GM06990 (cell line): ENCODE measurements around the gene SLC38A11.

Source experiments
- DNase-seq: peaks from one replicate; pipeline ENCODE4 v3.0.0-alpha.2; 2011; ENCODE audit not compliant: insufficient read length; ENCODE audit errors: extremely low read depth
- H3K27me3 ChIP-seq: replicated peaks from 2 replicates; pipeline ENCODE4 v1.6.0; 2011; ENCODE audit warnings: low read length; ENCODE audit not compliant: control insufficient read depth, insufficient read depth
- H3K36me3 ChIP-seq: 2 replicates; pipeline ENCODE4 v1.5.1; 2011; ENCODE audit warnings: low read length; ENCODE audit not compliant: control insufficient read depth, insufficient read depth
- H3K4me3 ChIP-seq: replicated peaks from 2 replicates; pipeline ENCODE4 v1.5.1; 2011; ENCODE audit warnings: low read depth, mild to moderate bottlenecking, control low read depth, low read length
- TF ChIP-seq, protein P1 (sequence below): IDR thresholded peaks from 2 replicates; pipeline ENCODE4 v1.5.1; 2011; ENCODE audit warnings: low read length, control low read depth, mild to moderate bottlenecking, inconsistent platforms; ENCODE audit not compliant: insufficient read depth, poor library complexity, severe bottlenecking

SLC38A11 gene

DNA sequence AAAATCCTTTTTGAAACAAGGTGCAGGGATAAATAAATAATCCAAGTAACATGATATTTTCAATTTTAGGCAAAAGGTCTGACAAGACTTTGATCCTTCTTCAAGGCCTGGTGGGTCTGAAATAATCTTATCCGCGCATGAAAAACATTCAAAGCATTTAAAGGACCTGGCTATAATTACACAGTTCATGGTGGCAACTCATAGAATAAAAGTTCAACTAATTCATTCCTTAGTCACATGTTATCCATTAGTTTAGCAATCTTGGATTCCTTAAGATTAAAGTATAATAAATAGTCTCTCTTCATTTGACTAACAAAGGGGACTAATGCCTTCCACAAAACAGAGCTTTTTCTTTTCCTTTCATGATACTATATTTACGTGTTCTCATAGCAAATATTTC, 21.0 kb upstream of the SLC38A11 start:
- Histone ChIP-seq H3K4me3 (no peak overlapping the region), H3K36me3 (no peaks in the 10 kb centered on the region), H3K27me3 (no peaks in the 10 kb centered on the region)
- TF ChIP-seq, protein P1, sequence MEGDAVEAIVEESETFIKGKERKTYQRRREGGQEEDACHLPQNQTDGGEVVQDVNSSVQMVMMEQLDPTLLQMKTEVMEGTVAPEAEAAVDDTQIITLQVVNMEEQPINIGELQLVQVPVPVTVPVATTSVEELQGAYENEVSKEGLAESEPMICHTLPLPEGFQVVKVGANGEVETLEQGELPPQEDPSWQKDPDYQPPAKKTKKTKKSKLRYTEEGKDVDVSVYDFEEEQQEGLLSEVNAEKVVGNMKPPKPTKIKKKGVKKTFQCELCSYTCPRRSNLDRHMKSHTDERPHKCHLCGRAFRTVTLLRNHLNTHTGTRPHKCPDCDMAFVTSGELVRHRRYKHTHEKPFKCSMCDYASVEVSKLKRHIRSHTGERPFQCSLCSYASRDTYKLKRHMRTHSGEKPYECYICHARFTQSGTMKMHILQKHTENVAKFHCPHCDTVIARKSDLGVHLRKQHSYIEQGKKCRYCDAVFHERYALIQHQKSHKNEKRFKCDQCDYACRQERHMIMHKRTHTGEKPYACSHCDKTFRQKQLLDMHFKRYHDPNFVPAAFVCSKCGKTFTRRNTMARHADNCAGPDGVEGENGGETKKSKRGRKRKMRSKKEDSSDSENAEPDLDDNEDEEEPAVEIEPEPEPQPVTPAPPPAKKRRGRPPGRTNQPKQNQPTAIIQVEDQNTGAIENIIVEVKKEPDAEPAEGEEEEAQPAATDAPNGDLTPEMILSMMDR, result no peak
- DNase-seq, result no peak

DNA sequence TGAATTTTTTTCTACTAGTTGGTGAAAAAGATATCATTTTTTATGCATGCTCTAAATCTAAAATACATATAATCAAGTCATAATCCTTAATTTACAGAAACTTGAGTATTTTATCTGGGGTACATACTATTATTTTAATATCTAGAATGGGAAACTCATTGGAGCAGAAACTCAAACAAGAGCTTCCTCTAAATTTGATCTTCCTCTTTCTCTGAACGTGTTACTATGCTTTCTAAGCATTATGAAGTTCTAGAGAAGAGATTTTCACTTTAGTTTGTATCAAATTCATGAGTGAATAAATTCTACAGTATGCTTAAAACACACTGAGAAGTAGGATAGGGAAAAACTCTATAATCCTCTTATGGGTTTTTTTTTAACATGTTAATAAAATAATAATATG, 20.6 kb upstream of the SLC38A11 start:
- TF ChIP-seq, protein P1, result no peak
- no peaks in the 10 kb centered on the region for H3K36me3 ChIP-seq
- H3K27me3 ChIP-seq, result no peaks in the 10 kb centered on the region
- no peak overlapping the region for H3K4me3 ChIP-seq
- no peak for DNase-seq

DNA sequence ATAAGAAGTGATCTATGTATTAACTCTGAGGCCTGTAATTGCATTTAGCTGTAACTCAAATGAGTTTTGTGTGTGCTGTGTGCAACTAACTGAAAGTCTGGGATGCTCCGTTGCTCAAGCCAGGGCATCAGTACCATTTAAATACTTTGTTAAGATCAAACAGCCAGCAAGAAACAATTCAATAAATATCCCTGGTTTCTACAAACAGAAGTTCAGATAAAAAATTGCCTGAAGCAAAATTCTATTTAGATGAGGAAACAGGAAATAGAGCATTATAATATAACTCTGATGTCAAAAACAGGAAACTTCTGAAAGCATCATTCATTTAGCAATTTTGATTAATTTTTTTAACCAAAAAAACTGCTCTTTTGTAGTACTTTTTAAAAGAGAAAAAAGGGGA, 18.9 kb upstream of the SLC38A11 start:
- TF ChIP-seq, protein P1, result no peak
- Histone ChIP-seq H3K27me3 (no peaks in the 10 kb centered on the region), H3K36me3 (no peaks in the 10 kb centered on the region), H3K4me3 (no peak overlapping the region)
- no peak for DNase-seq

DNA sequence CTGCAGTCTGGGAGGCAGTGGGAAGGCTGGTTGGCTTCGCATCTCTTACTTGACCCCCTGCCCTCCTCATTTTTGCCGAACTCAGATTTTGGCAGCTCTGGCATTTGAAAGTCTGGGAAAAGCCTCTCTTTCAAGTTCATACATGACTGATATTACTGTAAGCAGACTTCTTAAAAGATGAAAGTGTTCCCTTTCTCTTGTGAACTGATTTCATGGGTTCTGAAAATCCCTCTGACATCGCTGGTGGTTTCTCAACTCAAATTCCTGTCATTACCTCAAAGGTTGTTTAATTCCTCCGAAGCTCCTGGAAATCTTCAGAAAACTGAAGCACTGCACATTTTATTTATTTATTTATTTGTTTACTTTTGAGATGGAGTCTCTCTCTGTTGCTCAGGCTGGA, 16.9 kb upstream of the SLC38A11 start:
- TF ChIP-seq, protein P1, result no peak
- no peak for DNase-seq
- H3K27me3 ChIP-seq, result no peaks in the 10 kb centered on the region
- no peaks in the 10 kb centered on the region for H3K36me3 ChIP-seq
- H3K4me3 ChIP-seq, result no peak overlapping the region

DNA sequence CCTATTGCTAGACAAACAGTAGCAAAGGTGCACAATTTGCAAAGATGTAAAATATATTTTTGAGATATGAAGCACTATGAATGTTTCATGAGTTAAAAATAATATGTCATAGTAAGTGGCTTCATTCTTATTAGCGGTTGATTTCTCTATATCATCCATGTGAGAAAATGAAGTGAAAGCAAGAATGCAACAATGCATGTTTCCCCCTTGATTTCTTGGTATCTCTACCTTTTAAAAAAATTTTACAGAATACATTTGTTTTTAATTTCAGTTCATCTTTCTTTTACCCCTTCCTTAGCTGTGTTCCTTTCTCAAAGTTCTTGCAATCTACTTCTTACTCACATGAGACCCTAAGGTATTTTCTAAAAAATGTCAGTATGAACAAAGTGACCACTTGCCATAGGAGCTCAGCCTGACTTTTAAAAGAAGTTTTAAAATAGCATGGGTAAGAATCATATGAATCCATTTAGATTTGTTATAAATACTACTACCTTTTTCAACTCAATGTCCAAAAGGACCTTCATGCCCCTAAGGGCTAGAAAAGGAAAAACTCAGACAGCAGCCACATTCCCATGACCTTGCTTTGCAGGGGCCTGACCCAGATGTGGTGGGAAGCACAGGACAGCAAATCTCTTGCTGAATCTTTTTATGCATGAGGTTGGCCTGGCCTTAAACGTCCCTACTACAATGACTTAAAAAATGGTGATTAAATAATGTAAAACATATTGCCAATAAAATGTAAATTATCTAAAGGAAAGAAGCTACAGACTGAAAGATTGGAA, 14.8 kb upstream of the SLC38A11 start:
- TF ChIP-seq, protein P1, result no peak
- Histone ChIP-seq H3K4me3 (no peak overlapping the region), H3K36me3 (no peaks in the 10 kb centered on the region), H3K27me3 (no peaks in the 10 kb centered on the region)
- DNase-seq, result no peak
